Central memory CD4-positive, alpha-beta T cell (primary cell): ENCODE results near the gene NFKB2.

Source experiments
- DNase-seq: peaks from one replicate; pipeline ENCODE4 v3.0.0; 2022
- total RNA-seq, 3 experiments: gene quantifications; one replicate each; lab custom pipeline; 2026; lab: John Stamatoyannopoulos, UW

NFKB2 gene
- total RNA-seq, result 92.6 to 458 (median 346) reads per million in 3 experiments

- DNase-seq, result peak; percentile 94
Measured at GRCh38 chr10:102395400-102396316, at the start of gene NFKB2. NFKB2 (plus strand) TSS chr10:102395705; CDS start chr10:102395960, 255 bp downstream.

GRCh38 chr10:102347236-102347828 lies 48.2 kb upstream of the NFKB2 start:
- no peak for DNase-seq

- peak; percentile 54 for DNase-seq
Measured at GRCh38 chr10:102352066-102352715, 43.3 kb upstream of the NFKB2 start.

- DNase-seq, result no peak
Measured at GRCh38 chr10:102354451-102354850, 41.1 kb upstream of the NFKB2 start.

GRCh38 chr10:102358712-102359382 lies 36.7 kb upstream of the NFKB2 start:
- DNase-seq, result no peak

GRCh38 chr10:102367441-102367840 lies 28.1 kb upstream of the NFKB2 start:
- no peak for DNase-seq

- no peak for DNase-seq
Measured at GRCh38 chr10:102368077-102368476, 27.4 kb upstream of the NFKB2 start.

- DNase-seq, result no peak
Measured at GRCh38 chr10:102371295-102371694, 24.2 kb upstream of the NFKB2 start.

GRCh38 chr10:102375250-102375649 lies 20.3 kb upstream of the NFKB2 start:
- no peak for DNase-seq

- no peak for DNase-seq
Measured at GRCh38 chr10:102375867-102376266, 19.6 kb upstream of the NFKB2 start.

- DNase-seq, result no peak
Measured at GRCh38 chr10:102376901-102377300, 18.6 kb upstream of the NFKB2 start.

GRCh38 chr10:102379383-102379782 lies 16.1 kb upstream of the NFKB2 start:
- no peak for DNase-seq

- DNase-seq, result no peak
Measured at GRCh38 chr10:102381983-102382382, 13.5 kb upstream of the NFKB2 start.

GRCh38 chr10:102382871-102383270 lies 12.6 kb upstream of the NFKB2 start:
- no peak for DNase-seq

GRCh38 chr10:102384053-102384452 lies 11.5 kb upstream of the NFKB2 start:
- DNase-seq, result no peak

- DNase-seq, result no peak
Measured at GRCh38 chr10:102384606-102385429, 10.7 kb upstream of the NFKB2 start.

- no peak for DNase-seq
Measured at GRCh38 chr10:102389894-102390293, 5.6 kb upstream of the NFKB2 start.

- DNase-seq, result no peak
Measured at GRCh38 chr10:102392306-102392705, 3.2 kb upstream of the NFKB2 start.

GRCh38 chr10:102393411-102394078 lies 2.0 kb upstream of the NFKB2 start:
- DNase-seq, result no peak

GRCh38 chr10:102394079-102394800 lies 1.3 kb upstream of the NFKB2 start:
- peak; percentile 99 for DNase-seq
